WI38 (cell line): Measurements from ENCODE around the gene MGMT.

Experiments used
- H3K4me3 ChIP-seq: 2 replicates; pipeline ENCODE4 v1.5.1; 2011; ENCODE audit warnings: low read depth, mild to moderate bottlenecking, control low read depth, low read length
- TF ChIP-seq, protein P1 (sequence below): IDR thresholded peaks from 2 replicates; pipeline ENCODE4 v1.5.1; 2012; ENCODE audit warnings: low read depth, mild to moderate bottlenecking, control low read depth, low read length

Gene MGMT

DNA sequence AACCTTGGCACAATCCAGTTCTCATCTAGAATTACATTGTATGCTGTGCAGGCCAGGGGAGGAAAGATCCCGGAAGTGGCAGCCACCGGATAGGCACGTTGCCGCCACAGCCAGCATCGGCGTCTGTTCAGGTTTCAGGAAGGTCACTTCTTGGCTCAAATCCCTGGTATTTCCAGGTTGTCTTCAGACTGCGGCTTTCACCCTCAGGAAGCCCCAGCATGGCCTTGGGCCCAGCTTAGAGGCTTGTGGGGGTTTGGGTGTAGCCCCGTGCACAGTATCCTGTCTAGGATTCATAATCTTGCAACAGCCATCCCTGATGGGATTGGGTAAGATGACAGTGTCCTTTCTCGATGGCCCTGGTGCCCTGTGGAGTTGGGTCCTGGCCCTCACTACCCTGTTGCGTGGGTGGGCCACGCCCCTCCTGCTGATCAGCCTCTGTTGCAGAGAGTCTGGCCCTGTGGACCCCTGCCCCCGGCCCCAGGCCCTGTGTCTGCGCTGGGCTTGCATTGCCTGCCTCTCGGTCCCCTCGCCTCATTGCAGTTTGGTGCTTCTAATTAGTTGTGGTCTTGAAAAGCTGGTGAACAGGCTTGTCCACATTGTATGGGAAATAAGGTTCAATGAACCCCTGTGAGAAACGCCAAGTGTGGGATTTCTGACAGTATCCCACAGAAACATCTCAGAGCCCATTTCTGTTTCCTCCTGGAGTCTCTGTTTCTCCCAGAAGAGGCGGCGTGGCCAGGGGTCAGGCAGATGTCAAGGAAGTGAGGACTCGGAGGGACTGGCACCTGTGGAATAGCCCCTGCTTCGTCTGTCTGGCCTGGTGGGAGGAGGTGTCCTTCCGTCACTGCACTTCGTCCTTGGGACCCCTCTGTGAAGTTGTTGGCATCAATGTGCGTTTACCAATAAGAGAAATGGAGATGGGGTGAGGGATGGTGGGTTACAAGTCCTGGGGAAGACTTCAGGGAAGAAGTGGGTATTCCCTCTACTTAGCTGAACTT lies 77.5 kb downstream of the MGMT start:
- no peak overlapping the region for H3K4me3 ChIP-seq
- TF ChIP-seq, protein P1, sequence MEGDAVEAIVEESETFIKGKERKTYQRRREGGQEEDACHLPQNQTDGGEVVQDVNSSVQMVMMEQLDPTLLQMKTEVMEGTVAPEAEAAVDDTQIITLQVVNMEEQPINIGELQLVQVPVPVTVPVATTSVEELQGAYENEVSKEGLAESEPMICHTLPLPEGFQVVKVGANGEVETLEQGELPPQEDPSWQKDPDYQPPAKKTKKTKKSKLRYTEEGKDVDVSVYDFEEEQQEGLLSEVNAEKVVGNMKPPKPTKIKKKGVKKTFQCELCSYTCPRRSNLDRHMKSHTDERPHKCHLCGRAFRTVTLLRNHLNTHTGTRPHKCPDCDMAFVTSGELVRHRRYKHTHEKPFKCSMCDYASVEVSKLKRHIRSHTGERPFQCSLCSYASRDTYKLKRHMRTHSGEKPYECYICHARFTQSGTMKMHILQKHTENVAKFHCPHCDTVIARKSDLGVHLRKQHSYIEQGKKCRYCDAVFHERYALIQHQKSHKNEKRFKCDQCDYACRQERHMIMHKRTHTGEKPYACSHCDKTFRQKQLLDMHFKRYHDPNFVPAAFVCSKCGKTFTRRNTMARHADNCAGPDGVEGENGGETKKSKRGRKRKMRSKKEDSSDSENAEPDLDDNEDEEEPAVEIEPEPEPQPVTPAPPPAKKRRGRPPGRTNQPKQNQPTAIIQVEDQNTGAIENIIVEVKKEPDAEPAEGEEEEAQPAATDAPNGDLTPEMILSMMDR, result no peak

GRCh38 chr10:129545261-129545660 lies 78.2 kb downstream of the MGMT start:
- TF ChIP-seq, protein P1, result no peak
- no peak overlapping the region for H3K4me3 ChIP-seq

DNA sequence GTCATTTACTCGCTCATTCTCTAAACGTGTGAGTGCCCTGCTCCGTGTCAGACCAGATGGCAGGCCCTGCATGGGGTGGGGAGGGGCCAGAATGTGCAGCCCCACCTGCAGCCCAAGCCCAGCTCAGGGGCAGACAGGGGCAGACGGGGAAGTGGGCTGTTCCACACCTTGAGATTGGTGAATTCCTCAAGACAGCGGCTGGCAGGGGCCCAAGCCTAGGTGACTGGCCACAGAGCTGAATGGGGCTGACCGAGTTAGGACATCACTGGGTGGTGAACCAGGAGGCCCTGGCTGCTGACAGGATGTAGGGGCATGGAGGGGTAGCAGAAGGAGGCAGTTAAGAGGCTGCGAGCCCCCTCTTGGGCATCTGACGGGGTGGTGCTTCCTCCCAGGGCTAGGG lies 79.1 kb downstream of the MGMT start:
- H3K4me3 ChIP-seq, result no peak overlapping the region
- TF ChIP-seq, protein P1, result no peak

- H3K4me3 ChIP-seq, result no peak overlapping the region
- TF ChIP-seq, protein P1, result no peak
These were observed 80.6 kb downstream of the MGMT start for GRCh38 chr10:129547608-129548007.

DNA sequence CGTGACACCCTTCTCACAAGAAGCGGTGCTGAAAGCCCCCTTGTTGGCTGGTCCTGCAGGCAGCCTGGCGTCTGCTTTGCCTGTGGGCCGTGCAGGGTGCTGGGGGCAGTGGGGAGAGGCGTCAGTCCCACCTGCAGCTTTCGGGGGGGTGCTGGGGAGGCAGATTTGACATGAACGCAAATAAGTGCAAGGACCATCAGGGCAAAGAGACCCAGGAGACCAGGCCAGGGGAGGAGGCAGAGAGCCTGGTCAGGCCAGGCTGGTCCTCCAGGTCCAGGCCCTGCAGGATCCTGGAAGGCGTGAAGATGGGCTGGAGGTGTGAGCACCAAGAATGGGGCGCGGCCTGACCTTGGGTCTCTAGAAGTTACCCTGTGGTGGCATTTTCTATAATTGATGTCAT lies 81.6 kb downstream of the MGMT start:
- no peak overlapping the region for H3K4me3 ChIP-seq
- TF ChIP-seq, protein P1, result no peak

DNA sequence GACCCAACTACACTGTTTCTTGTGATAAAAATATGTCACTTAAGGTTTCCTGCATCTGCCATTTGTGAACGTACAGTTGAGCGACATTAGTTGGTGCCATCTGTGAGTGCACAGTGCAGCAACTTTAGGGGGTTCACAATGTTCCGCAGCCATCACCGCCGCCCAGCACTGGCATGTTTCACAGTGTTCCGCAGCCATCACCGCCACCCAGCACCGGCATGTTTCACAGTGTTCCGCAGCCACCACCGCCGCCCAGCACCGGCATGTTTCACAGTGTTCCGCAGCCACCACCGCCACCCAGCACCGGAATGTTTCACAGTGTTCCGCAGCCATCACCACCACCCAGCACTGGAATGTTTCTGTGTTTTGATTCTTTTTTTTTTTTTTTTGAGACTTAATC lies 83.0 kb downstream of the MGMT start:
- TF ChIP-seq, protein P1, result no peak
- H3K4me3 ChIP-seq, result no peak overlapping the region

GRCh38 chr10:129550658-129551057 lies 83.6 kb downstream of the MGMT start:
- TF ChIP-seq, protein P1, result no peak
- no peak overlapping the region for H3K4me3 ChIP-seq
